GM04503 (cell line): ENCODE data around the gene CKLF.
"Not testable (repeated sequence)": the region's sequence is repeated elsewhere in the genome, so short reads cannot be mapped to it uniquely, and the experiment has no call there.

ENCODE experiments used
- DNase-seq: peaks from one replicate; pipeline ENCODE4 v3.0.0-alpha.2; 2012; ENCODE audit warnings: low read depth

Gene CKLF

GRCh38 chr16:66552286-66553177 is at the start of gene CKLF:
CKLF (plus strand) TSS chr16:66552576; CDS start chr16:66552716, 140 bp downstream.
- no peak for DNase-seq

GRCh38 chr16:66503030-66503429 is 49.3 kb upstream of the CKLF start:
- DNase-seq, result no peak

- DNase-seq, result no peak
These were observed 48.8 kb upstream of the CKLF start for GRCh38 chr16:66503612-66504011.

GRCh38 chr16:66507731-66508239 is 44.6 kb upstream of the CKLF start:
- no peak for DNase-seq

- no peak for DNase-seq
These were observed 44.0 kb upstream of the CKLF start for GRCh38 chr16:66508248-66508913.

GRCh38 chr16:66508914-66509496 is 43.4 kb upstream of the CKLF start:
- DNase-seq, result no peak

- no peak for DNase-seq
These were observed 42.8 kb upstream of the CKLF start for GRCh38 chr16:66509576-66509975.

GRCh38 chr16:66510298-66510697 is 42.1 kb upstream of the CKLF start:
- no peak for DNase-seq

- no peak for DNase-seq
These were observed 41.4 kb upstream of the CKLF start for GRCh38 chr16:66510711-66511601.

GRCh38 chr16:66511602-66512271 is 40.6 kb upstream of the CKLF start:
- DNase-seq, result peak; percentile 71

- DNase-seq, result no peak
These were observed 39.9 kb upstream of the CKLF start for GRCh38 chr16:66512272-66513110.

GRCh38 chr16:66513111-66513723 is 39.2 kb upstream of the CKLF start:
- no peak for DNase-seq

- DNase-seq, result not testable (repeated sequence)
These were observed 38.0 kb upstream of the CKLF start for GRCh38 chr16:66514391-66514790.

GRCh38 chr16:66514980-66515595 is 37.3 kb upstream of the CKLF start:
- not testable (repeated sequence) for DNase-seq

- peak; percentile 81 for DNase-seq
These were observed 36.5 kb upstream of the CKLF start for GRCh38 chr16:66515596-66516508.

GRCh38 chr16:66516509-66516807 is 35.9 kb upstream of the CKLF start:
- no peak for DNase-seq

GRCh38 chr16:66516808-66517585 is 35.4 kb upstream of the CKLF start:
- DNase-seq, result peak; percentile 97
